MM.1S (cell line): ENCODE measurements around the gene CASS4.

Experiments used
- DNase-seq: peaks from one replicate; pipeline ENCODE4 v3.0.0-alpha.2; 2015
- H2AFZ ChIP-seq: fragments of 300-600 bp; sonication (generic); 2 replicates; pipeline ENCODE4 v1.6.0; 2016; ENCODE audit warnings: antibody characterized with exemption, low read length
- H3F3A ChIP-seq: fragments of 300-600 bp; sonication (generic); 2 replicates; pipeline ENCODE4 v1.6.1; 2016; ENCODE audit warnings: mild to moderate bottlenecking, antibody characterized with exemption, low read length, moderate library complexity, mixed read lengths; ENCODE audit not compliant: insufficient read depth
- H3K27ac ChIP-seq: fragments of 300-600 bp; sonication (generic); 2 replicates; pipeline ENCODE4 v1.5.1; 2016; ENCODE audit warnings: mild to moderate bottlenecking, low read length
- H3K27me3 ChIP-seq: fragments of 300-600 bp; sonication (generic); replicated peaks from 2 replicates; pipeline ENCODE4 v1.6.0; 2016; ENCODE audit warnings: low read length; ENCODE audit not compliant: insufficient read depth
- H3K36me3 ChIP-seq: fragments of 300-600 bp; sonication (generic); replicated peaks from 2 replicates; pipeline ENCODE4 v1.6.1; 2016; ENCODE audit warnings: mild to moderate bottlenecking, low read length, mixed read lengths; ENCODE audit not compliant: insufficient read depth
- H3K4me1 ChIP-seq: fragments of 300-600 bp; sonication (generic); 2 replicates; pipeline ENCODE4 v1.6.1; 2016; ENCODE audit warnings: low read length, mixed read lengths
- H3K4me2 ChIP-seq: fragments of 300-600 bp; sonication (generic); 2 replicates; pipeline ENCODE4 v1.6.0; 2016; ENCODE audit warnings: low read depth, low read length
- H3K4me3 ChIP-seq: fragments of 300-600 bp; sonication (generic); 2 replicates; pipeline ENCODE4 v1.5.1; 2016; ENCODE audit warnings: low read length, mixed read lengths
- H3K79me2 ChIP-seq: fragments of 300-600 bp; sonication (generic); 2 replicates; pipeline ENCODE4 v1.6.1; 2016; ENCODE audit warnings: mixed run types, low read length, mixed read lengths
- H3K9ac ChIP-seq: fragments of 300-600 bp; sonication (generic); 2 replicates; pipeline ENCODE4 v1.6.1; 2016; ENCODE audit warnings: low read length, mixed read lengths
- H3K9me2 ChIP-seq: fragments of 300-600 bp; sonication (generic); replicated peaks from 2 replicates; pipeline ENCODE4 v1.6.1; 2016; ENCODE audit warnings: mild to moderate bottlenecking, low read length, mixed read lengths; ENCODE audit not compliant: insufficient read depth
- H3K9me3 ChIP-seq: fragments of 300-600 bp; sonication (generic); replicated peaks from 2 replicates; pipeline ENCODE4 v1.6.1; 2016; ENCODE audit warnings: mild to moderate bottlenecking, low read length, mixed read lengths; ENCODE audit not compliant: insufficient read depth
- H4K20me1 ChIP-seq: fragments of 300-600 bp; sonication (generic); 2 replicates; pipeline ENCODE4 v1.6.1; 2016; ENCODE audit warnings: mild to moderate bottlenecking, low read length, moderate library complexity, mixed read lengths; ENCODE audit not compliant: insufficient read depth
- CTCF ChIP-seq: fragments of 300-600 bp; sonication (generic); IDR thresholded peaks from 2 replicates; pipeline ENCODE4 v1.5.1; 2016; ENCODE audit warnings: antibody characterized with exemption, low read length, mixed read lengths
- EZH2 ChIP-seq: fragments of 300-600 bp; sonication (generic); optimal IDR thresholded peaks from 2 replicates; pipeline ENCODE3; 2017; ENCODE audit warnings: low read depth, mild to moderate bottlenecking, antibody characterized with exemption, low read length, mixed read lengths
- EZH2phosphoT487 ChIP-seq: fragments of 300-600 bp; sonication (generic); IDR thresholded peaks from 2 replicates; pipeline ENCODE4 v1.6.1; 2018; ENCODE audit warnings: antibody characterized with exemption, low read length

The CASS4 gene

GRCh38 chr20:56438284-56438683 is 26.2 kb downstream of the CASS4 start:
- H3K4me2 ChIP-seq, result no peak overlapping the region
- TF ChIP-seq EZH2 (no peak), CTCF (no peak), EZH2phosphoT487 (no peak)
- H3K4me1 ChIP-seq, result peaks cover 4% of the 10 kb centered on the region; the same call in 1 of the 2 replicates
- no peak for DNase-seq
- no peaks in the 10 kb centered on the region for H3K79me2 ChIP-seq
- H3K9me3 ChIP-seq, result no peaks in the 10 kb centered on the region
- H3F3A ChIP-seq, result no peaks in the 10 kb centered on the region
- no peaks in the 10 kb centered on the region for H3K27me3 ChIP-seq
- no peak overlapping the region for H3K4me3 ChIP-seq
- H3K27ac ChIP-seq, result no peak overlapping the region
- no peak overlapping the region for H3K9ac ChIP-seq
- no peaks in the 10 kb centered on the region for H3K9me2 ChIP-seq
- no peaks in the 10 kb centered on the region for H4K20me1 ChIP-seq
- H2AFZ ChIP-seq, result no peak overlapping the region
- H3K36me3 ChIP-seq, result no peaks in the 10 kb centered on the region

GRCh38 chr20:56439771-56440291 is 27.8 kb downstream of the CASS4 start:
- H2AFZ ChIP-seq, result no peak overlapping the region
- no peaks in the 10 kb centered on the region for H4K20me1 ChIP-seq
- no peak for TF ChIP-seq CTCF
- no peak overlapping the region for H3K4me3 ChIP-seq
- peaks cover 4% of the 10 kb centered on the region; the same call in 1 of the 2 replicates for H3K4me1 ChIP-seq
- no peaks in the 10 kb centered on the region for H3K27me3 ChIP-seq
- no peak overlapping the region for H3K27ac ChIP-seq
- no peaks in the 10 kb centered on the region for H3F3A ChIP-seq
- no peak for DNase-seq
- H3K9ac ChIP-seq, result no peak overlapping the region
- no peaks in the 10 kb centered on the region for H3K36me3 ChIP-seq
- no peaks in the 10 kb centered on the region for H3K9me3 ChIP-seq
- no peak overlapping the region for H3K4me2 ChIP-seq
- no peaks in the 10 kb centered on the region for H3K9me2 ChIP-seq
- no peaks in the 10 kb centered on the region for H3K79me2 ChIP-seq

GRCh38 chr20:56440346-56441007 is 28.4 kb downstream of the CASS4 start:
- no peak overlapping the region for H3K27ac ChIP-seq
- no peaks in the 10 kb centered on the region for H4K20me1 ChIP-seq
- no peak overlapping the region for H2AFZ ChIP-seq
- no peak overlapping the region for H3K4me2 ChIP-seq
- H3K4me3 ChIP-seq, result no peak overlapping the region
- H3K9me3 ChIP-seq, result no peaks in the 10 kb centered on the region
- no peaks in the 10 kb centered on the region for H3K27me3 ChIP-seq
- no peaks in the 10 kb centered on the region for H3K9me2 ChIP-seq
- peak; percentile 11 for DNase-seq
- H3F3A ChIP-seq, result no peaks in the 10 kb centered on the region
- TF ChIP-seq CTCF (no peak), EZH2 (no peak), EZH2phosphoT487 (no peak)
- H3K79me2 ChIP-seq, result no peaks in the 10 kb centered on the region
- no peaks in the 10 kb centered on the region for H3K36me3 ChIP-seq
- peaks cover 4% of the 10 kb centered on the region; the same call in 1 of the 2 replicates for H3K4me1 ChIP-seq
- no peak overlapping the region for H3K9ac ChIP-seq
